ENCODE data around the gene XRCC4.

DNA sequence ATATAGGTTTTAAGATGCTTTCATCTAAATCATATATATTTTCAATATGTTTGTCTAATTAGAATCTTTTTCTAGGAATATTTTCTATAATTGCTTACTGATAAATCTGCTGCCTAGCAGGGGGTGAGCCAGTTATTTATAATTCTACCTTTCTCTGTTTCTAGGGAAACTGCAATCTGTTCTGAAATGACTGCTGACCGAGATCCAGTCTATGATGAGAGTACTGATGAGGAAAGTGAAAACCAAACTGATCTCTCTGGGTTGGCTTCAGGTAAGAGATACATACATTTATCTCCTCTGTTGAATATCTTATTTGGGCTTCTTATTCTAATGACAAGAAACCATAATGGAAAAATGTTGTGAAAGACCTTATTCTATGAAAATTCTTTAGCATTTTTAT lies 127.3 kb downstream of the XRCC4 start:
- TF ChIP-seq, protein P1, sequence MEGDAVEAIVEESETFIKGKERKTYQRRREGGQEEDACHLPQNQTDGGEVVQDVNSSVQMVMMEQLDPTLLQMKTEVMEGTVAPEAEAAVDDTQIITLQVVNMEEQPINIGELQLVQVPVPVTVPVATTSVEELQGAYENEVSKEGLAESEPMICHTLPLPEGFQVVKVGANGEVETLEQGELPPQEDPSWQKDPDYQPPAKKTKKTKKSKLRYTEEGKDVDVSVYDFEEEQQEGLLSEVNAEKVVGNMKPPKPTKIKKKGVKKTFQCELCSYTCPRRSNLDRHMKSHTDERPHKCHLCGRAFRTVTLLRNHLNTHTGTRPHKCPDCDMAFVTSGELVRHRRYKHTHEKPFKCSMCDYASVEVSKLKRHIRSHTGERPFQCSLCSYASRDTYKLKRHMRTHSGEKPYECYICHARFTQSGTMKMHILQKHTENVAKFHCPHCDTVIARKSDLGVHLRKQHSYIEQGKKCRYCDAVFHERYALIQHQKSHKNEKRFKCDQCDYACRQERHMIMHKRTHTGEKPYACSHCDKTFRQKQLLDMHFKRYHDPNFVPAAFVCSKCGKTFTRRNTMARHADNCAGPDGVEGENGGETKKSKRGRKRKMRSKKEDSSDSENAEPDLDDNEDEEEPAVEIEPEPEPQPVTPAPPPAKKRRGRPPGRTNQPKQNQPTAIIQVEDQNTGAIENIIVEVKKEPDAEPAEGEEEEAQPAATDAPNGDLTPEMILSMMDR (IDR thresholded peaks at IDR 0.05) = no peak
- no peak for TF ChIP-seq POLR2A (IDR thresholded peaks at IDR 0.05)

All from adrenal gland (tissue), 5 donors.